ENCODE results near the gene SPRR2F.

Gene SPRR2F

GRCh38 chr1:153141377-153141776 lies 28.1 kb upstream of the SPRR2F start:
- Histone ChIP-seq H3K4me3 (replicated peaks; ENCODE audit: insufficient read depth, low read length) (no peak overlapping the region), H3K27me3 (ENCODE audit: insufficient read depth, poor library complexity, severe bottlenecking) (no peaks in the 10 kb centered on the region), H3K27ac (replicated peaks) (no peak overlapping the region)
- no peak for TF ChIP-seq GABPA (IDR thresholded peaks at IDR 0.05; ENCODE audit: low read depth)
- no peak for TF ChIP-seq REST (IDR thresholded peaks at IDR 0.05; ENCODE audit: insufficient replicate concordance, low read depth)
- TF ChIP-seq SPI1 (IDR thresholded peaks at IDR 0.05; ENCODE audit: borderline replicate concordance, low read depth) = no peak
- no peak for TF ChIP-seq POLR2AphosphoS5 (IDR thresholded peaks at IDR 0.05; ENCODE audit: low read depth)
- TF ChIP-seq CTCF (IDR thresholded peaks at IDR 0.05; ENCODE audit: insufficient read depth, low read length) = no peak
- DNase-seq (ENCODE audit: low read depth in 1 of 2, low spot score in 1 of 2) = no peak

- TF ChIP-seq REST (IDR thresholded peaks at IDR 0.05; ENCODE audit: insufficient replicate concordance, low read depth) (no peak), CTCF (IDR thresholded peaks at IDR 0.05; ENCODE audit: insufficient read depth, low read length) (no peak), GABPA (IDR thresholded peaks at IDR 0.05; ENCODE audit: low read depth) (no peak), SPI1 (IDR thresholded peaks at IDR 0.05; ENCODE audit: borderline replicate concordance, low read depth) (no peak), POLR2AphosphoS5 (IDR thresholded peaks at IDR 0.05; ENCODE audit: low read depth) (no peak)
- DNase-seq (ENCODE audit: low read depth in 1 of 2, low spot score in 1 of 2) = no peak
- Histone ChIP-seq H3K4me3 (replicated peaks; ENCODE audit: insufficient read depth, low read length) (no peak overlapping the region), H3K27me3 (ENCODE audit: insufficient read depth, poor library complexity, severe bottlenecking) (peaks cover 2% of the 10 kb centered on the region), H3K27ac (replicated peaks) (no peak overlapping the region)
Observed at GRCh38 chr1:153140484-153140883, 27.2 kb upstream of the SPRR2F start.

- Histone ChIP-seq H3K27me3 (ENCODE audit: insufficient read depth, poor library complexity, severe bottlenecking) (peaks cover 6% of the 10 kb centered on the region), H3K27ac (replicated peaks) (no peak overlapping the region), H3K4me3 (replicated peaks; ENCODE audit: insufficient read depth, low read length) (no peak overlapping the region)
- no peak for DNase-seq (ENCODE audit: low read depth in 1 of 2, low spot score in 1 of 2)
- TF ChIP-seq CTCF (IDR thresholded peaks at IDR 0.05; ENCODE audit: insufficient read depth, low read length) = no peak
- TF ChIP-seq GABPA (IDR thresholded peaks at IDR 0.05; ENCODE audit: low read depth) = no peak
- no peak for TF ChIP-seq SPI1 (IDR thresholded peaks at IDR 0.05; ENCODE audit: borderline replicate concordance, low read depth)
- TF ChIP-seq REST (IDR thresholded peaks at IDR 0.05; ENCODE audit: insufficient replicate concordance, low read depth) = no peak
- TF ChIP-seq POLR2AphosphoS5 (IDR thresholded peaks at IDR 0.05; ENCODE audit: low read depth) = no peak
Observed at GRCh38 chr1:153133743-153134142, 20.4 kb upstream of the SPRR2F start.
